Uterus (tissue), 4 donors: Measurements from ENCODE around the gene WASHC4. TPM values are rescaled to one million over a fixed set of nuclear protein-coding genes. Genes with fewer than 3 reads are reported as not detected.

Experiments
- DNase-seq, 2 donors: peaks; one replicate each; pipeline ENCODE4 v3.0.0-alpha.2; 2019 to 2020
- H3K27ac ChIP-seq, 2 donors: fragments of 200-600 bp; sonication (generic); 1 replicate in 1 of 2; 2 replicates in 1 of 2; pipeline ENCODE4 v1.5.1; 2016 to 2018
- H3K27me3 ChIP-seq, 2 donors: fragments of 200-600 bp; sonication (generic); one replicate each; pipeline ENCODE4 v1.5.1; 2018 to 2019; ENCODE audit warnings: control low read depth in 1 of 2
- H3K36me3 ChIP-seq, 2 donors: fragments of 200-600 bp; sonication (generic); one replicate each; pipeline ENCODE4 v1.5.1; 2019; ENCODE audit warnings: control low read depth in 1 of 2
- H3K4me1 ChIP-seq, 2 donors: fragments of 200-600 bp; sonication (generic); one replicate each; pipeline ENCODE4 v1.5.1; 2018 to 2019; ENCODE audit warnings: control low read depth in 1 of 2
- H3K4me3 ChIP-seq, 2 donors: fragments of 200-600 bp; sonication (generic); 1 replicate in 1 of 2; 2 replicates in 1 of 2; pipeline ENCODE4 v1.5.1; 2018 to 2019; ENCODE audit warnings: mild to moderate bottlenecking in 1 of 2
- H3K9me3 ChIP-seq, 2 donors: fragments of 200-600 bp; sonication (generic); one replicate each; pipeline ENCODE4 v1.5.1; 2019; ENCODE audit warnings: control low read depth in 1 of 2
- POLR2A ChIP-seq, 2 donors: fragments of 450-650 bp; IDR thresholded peaks; one replicate each; pipeline ENCODE4 v1.6.1; 2016; ENCODE audit warnings: antibody characterized with exemption in 2 of 2, mild to moderate bottlenecking in 1 of 2, moderate library complexity in 1 of 2
- intact Hi-C: fragments of 100-400 bp; cut with DNase I; formaldehyde crosslinking; loops from one replicate; pipeline ENCODE4 v1.15.1; 2023; ENCODE audit warnings: low total_unique reads
- total RNA-seq, 4 donors: library from RNA; depleted of rRNA in 3 of 4; stranded (reverse); fragments of >200 nt in 3 of 4; gene quantifications; one replicate each; pipeline versions ENCODE4 v1.1.0 to v1.2.4, GENCODE V29; 2014 to 2023
- TF ChIP-seq, protein P1 (sequence below), 4 experiments: fragments of 200-600 bp in 2 of 4; fragments of 450-650 bp in 2 of 4; sonication (generic) in 2 of 4; IDR thresholded peaks; one replicate each; pipeline ENCODE4 v1.5.1; 2016 to 2019; ENCODE audit warnings: antibody characterized with exemption in 4 of 4, mild to moderate bottlenecking in 2 of 4, moderate library complexity in 1 of 4
- donor health status: DM: yes; HTN: yes; CAD: no.

WASHC4 gene
- total RNA-seq, 4 donors from 2014 or later, result 44.1 to 162 (median 59.9) TPM

DNA sequence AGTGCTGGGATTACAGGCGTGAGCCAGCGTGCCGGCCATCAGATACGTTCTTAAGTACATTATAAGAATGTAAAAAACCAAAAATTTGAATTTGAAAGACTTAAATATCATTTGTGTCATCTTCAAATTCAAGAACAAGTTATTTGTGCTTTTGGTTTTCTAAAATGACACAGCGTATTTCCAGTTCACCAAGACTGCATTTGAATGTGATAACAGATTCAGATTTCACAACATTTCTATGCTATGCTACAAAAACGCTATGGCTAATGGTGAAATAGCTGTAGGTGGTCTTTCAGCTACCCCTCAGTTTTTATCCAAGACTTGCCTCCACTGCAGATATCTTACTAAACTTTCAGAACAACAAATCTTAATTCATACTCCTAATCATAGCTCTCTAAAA is 81.8 kb downstream of the WASHC4 start:
- no peak for TF ChIP-seq POLR2A (IDR thresholded peaks at IDR 0.05)
- TF ChIP-seq, protein P1, sequence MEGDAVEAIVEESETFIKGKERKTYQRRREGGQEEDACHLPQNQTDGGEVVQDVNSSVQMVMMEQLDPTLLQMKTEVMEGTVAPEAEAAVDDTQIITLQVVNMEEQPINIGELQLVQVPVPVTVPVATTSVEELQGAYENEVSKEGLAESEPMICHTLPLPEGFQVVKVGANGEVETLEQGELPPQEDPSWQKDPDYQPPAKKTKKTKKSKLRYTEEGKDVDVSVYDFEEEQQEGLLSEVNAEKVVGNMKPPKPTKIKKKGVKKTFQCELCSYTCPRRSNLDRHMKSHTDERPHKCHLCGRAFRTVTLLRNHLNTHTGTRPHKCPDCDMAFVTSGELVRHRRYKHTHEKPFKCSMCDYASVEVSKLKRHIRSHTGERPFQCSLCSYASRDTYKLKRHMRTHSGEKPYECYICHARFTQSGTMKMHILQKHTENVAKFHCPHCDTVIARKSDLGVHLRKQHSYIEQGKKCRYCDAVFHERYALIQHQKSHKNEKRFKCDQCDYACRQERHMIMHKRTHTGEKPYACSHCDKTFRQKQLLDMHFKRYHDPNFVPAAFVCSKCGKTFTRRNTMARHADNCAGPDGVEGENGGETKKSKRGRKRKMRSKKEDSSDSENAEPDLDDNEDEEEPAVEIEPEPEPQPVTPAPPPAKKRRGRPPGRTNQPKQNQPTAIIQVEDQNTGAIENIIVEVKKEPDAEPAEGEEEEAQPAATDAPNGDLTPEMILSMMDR (IDR thresholded peaks at IDR 0.05), result no peak
- intact Hi-C loops, result no loop called here
- no peaks in the 10 kb centered on the region for H3K36me3 ChIP-seq
- no peak overlapping the region for H3K27ac ChIP-seq
- no peak for DNase-seq
- H3K27me3 ChIP-seq, result no peaks in the 10 kb centered on the region
- H3K4me3 ChIP-seq, result no peak overlapping the region
- no peaks in the 10 kb centered on the region for H3K9me3 ChIP-seq
- H3K4me1 ChIP-seq, result no peaks in the 10 kb centered on the region

DNA sequence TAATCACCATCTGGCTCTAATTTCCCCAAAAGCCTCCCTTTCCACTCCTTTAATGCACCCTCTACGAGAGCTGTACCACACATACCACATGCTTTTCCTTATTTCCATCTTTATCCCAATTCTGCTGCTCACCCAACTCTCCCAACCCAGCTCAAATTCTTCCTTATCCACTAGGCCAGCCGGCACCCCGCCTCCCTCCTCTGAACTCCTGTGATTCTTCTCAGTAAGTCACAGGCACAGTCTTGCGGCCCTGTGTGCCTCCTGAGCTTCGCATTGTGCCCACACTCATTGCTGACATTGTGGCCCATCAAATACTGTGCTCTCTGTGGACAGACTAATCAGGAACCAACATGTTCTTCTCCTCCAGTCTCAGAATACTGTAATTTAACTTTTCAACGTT is 83.0 kb downstream of the WASHC4 start:
- no peaks in the 10 kb centered on the region for H3K4me1 ChIP-seq
- TF ChIP-seq, protein P1 (IDR thresholded peaks at IDR 0.05), result no peak
- no peak for TF ChIP-seq POLR2A (IDR thresholded peaks at IDR 0.05)
- intact Hi-C loops, result no loop called here
- no peak for DNase-seq
- H3K9me3 ChIP-seq, result no peaks in the 10 kb centered on the region
- no peaks in the 10 kb centered on the region for H3K36me3 ChIP-seq
- no peaks in the 10 kb centered on the region for H3K27me3 ChIP-seq
- no peak overlapping the region for H3K27ac ChIP-seq
- H3K4me3 ChIP-seq, result no peak overlapping the region

DNA sequence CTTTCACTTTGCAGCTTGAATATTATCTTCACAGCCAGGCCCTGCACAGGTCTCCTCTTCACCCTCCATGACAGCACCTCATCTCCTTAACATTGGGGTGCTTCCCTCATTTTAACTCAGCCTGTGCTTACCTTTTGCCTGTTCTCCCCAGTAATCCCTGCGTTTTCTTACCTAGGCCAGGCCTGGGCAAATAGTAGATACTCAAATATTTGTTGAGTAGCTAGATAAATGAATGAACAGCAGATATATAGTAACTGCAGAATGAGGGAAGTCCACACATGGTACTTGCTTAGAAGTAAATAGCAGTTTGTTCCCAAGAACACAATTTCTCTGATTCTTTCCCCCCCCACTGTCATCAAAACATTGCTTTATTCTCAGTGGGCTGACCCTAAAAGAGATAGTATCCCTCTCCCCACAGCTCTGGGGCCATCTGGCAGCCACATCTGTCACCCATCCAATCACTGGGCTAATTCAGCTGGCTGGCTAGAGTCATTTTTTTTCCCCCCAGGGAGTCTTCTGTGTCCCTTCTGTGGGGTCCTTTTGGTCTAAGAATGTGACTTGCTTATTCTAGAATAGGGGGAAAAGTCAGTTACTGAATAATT is 85.2 kb downstream of the WASHC4 start:
- no peaks in the 10 kb centered on the region for H3K27me3 ChIP-seq
- H3K36me3 ChIP-seq, result no peaks in the 10 kb centered on the region
- H3K27ac ChIP-seq, result no peak overlapping the region
- H3K4me1 ChIP-seq, result no peaks in the 10 kb centered on the region
- TF ChIP-seq, protein P1 (IDR thresholded peaks at IDR 0.05), result no peak
- TF ChIP-seq POLR2A (IDR thresholded peaks at IDR 0.05), result no peak
- no peak for DNase-seq
- intact Hi-C loops, result no loop called here
- no peaks in the 10 kb centered on the region for H3K9me3 ChIP-seq
- no peak overlapping the region for H3K4me3 ChIP-seq

DNA sequence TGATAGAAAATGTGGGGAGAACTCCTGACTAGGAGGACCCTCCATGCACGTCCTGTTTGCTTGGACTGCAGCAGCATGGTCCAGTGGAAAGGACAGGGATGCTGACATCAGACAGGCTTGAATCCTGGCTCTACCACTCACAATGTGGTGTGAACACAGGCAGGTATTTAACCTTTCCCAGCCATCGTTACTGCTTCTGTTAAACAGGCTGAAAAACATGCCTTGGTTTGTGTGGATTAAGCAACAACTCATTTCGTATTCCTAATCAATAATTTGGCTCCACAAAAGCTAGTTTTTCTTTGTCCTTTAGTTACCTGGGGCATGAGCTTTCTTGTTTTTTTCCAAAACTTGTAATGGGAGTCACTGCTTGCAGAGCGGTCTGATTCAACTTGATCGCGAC is 87.4 kb downstream of the WASHC4 start:
- no peaks in the 10 kb centered on the region for H3K36me3 ChIP-seq

DNA sequence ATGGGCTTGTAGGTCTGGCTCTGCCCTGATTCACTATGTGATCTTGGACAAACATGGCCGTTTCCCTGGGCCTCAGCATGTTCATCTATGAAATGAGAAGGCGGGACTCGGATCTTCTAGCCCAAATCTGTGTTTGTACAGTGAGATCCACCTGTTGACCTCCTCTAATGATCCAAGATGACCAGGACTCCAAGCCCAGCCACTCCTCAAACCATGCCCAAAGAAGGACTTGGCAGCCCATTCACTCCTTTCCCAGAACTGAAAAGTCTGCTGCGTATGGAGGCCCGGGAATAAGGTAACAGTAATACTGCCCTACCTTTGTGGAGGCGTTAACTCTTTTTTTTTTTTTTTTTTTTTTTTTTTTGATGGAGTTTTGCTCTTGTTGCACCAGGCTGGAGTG is 88.6 kb downstream of the WASHC4 start:
- H3K27ac ChIP-seq, result no peak overlapping the region
- no peak overlapping the region for H3K4me3 ChIP-seq
- H3K9me3 ChIP-seq, result no peaks in the 10 kb centered on the region
- no peak for TF ChIP-seq POLR2A (IDR thresholded peaks at IDR 0.05)
- TF ChIP-seq, protein P1 (IDR thresholded peaks at IDR 0.05), result no peak
- intact Hi-C loops, result no loop called here
- H3K36me3 ChIP-seq, result no peaks in the 10 kb centered on the region
- no peaks in the 10 kb centered on the region for H3K4me1 ChIP-seq
- no peak for DNase-seq
- H3K27me3 ChIP-seq, result no peaks in the 10 kb centered on the region

More for the DNA sequence above, 87.4 kb downstream of the WASHC4 start:
- Histone ChIP-seq H3K4me3 (no peak overlapping the region), H3K9me3 (no peaks in the 10 kb centered on the region), H3K27me3 (no peaks in the 10 kb centered on the region), H3K4me1 (no peaks in the 10 kb centered on the region), H3K27ac (no peak overlapping the region)
- intact Hi-C loops, result no loop called here
- no peak for DNase-seq
- no peak for TF ChIP-seq POLR2A (IDR thresholded peaks at IDR 0.05)
- TF ChIP-seq, protein P1 (IDR thresholded peaks at IDR 0.05), result no peak
